Right lobe of liver (tissue), 4 donors: Measurements from ENCODE around the gene KLHDC8B.

Experiments
- CTCF ChIP-seq, 4 donors: fragments of 200-600 bp in 3 of 4; fragments of 450-650 bp in 1 of 4; IDR thresholded peaks; one replicate each; pipeline versions ENCODE4 v1.5.1 to v1.8.0; 2016 to 2022; ENCODE audit warnings: antibody characterized with exemption in 4 of 4, mild to moderate bottlenecking in 2 of 4
- POLR2A ChIP-seq: fragments of 450-650 bp; IDR thresholded peaks from one replicate; pipeline ENCODE4 v1.6.1; 2017; ENCODE audit warnings: antibody characterized with exemption, mild to moderate bottlenecking
- donor health status: DM: no; HTN: no; CAD: no.
- donor health status: DM: no; HTN: no; CAD: no.
- donor health status: DM: no; HTN: yes; CAD: no.

GRCh38 chr3:49131576-49131975, 39.8 kb upstream of the KLHDC8B start:
- TF ChIP-seq CTCF (IDR thresholded peaks at IDR 0.05) (no peak), POLR2A (no peak)
